ENCODE data around the gene LDLRAD4. TPM values are rescaled to one million over a fixed set of nuclear protein-coding genes. Genes with fewer than 3 reads are reported as not detected.

LDLRAD4 gene
- total and polyA plus RNA-seq, 11 donors = 10.4 to 44.0 (median 29.6) TPM

GRCh38 chr18:13388586-13389490, 170.3 kb downstream of the LDLRAD4 start:
- H3K9me3 ChIP-seq = no peaks in the 10 kb centered on the region
- no peak overlapping the region for H3K4me3 ChIP-seq
- 80 to 85% (median 85%) methylated on average over 12 to 25 of the region's 25 CpGs for WGBS, 4 donors
- H3K36me3 ChIP-seq = peaks cover 0 to 10% (median 0%) of the 10 kb centered on the region in 9 donors
- TF ChIP-seq CTCF (IDR thresholded peaks at IDR 0.05) (no peak), POLR2A (IDR thresholded peaks at IDR 0.05) (no peak)
- intact Hi-C loops (cut with DNase I) = loop anchor here in 2 of 10 donors (10.0 kb wide), 2 partner anchors 116 to 126 kb away; no protein-coding TSS in a partner anchor
- H3K27ac ChIP-seq = peak overlapping the region in 8 of 12 donors; percentile 28 to 75 (median 46)
- H3K27me3 ChIP-seq = no peaks in the 10 kb centered on the region
- peaks cover 0 to 37% (median 18%) of the 10 kb centered on the region in 12 donors for H3K4me1 ChIP-seq
- peak in 2 of 4 donors; percentile 8 to 43 for ATAC-seq
- DNase-seq = no peak

- Histone ChIP-seq H3K4me1 (peaks cover 0 to 35% (median 18%) of the 10 kb centered on the region in 12 donors), H3K4me3 (no peak overlapping the region), H3K9me3 (no peaks in the 10 kb centered on the region), H3K36me3 (peaks cover 0 to 10% (median 0%) of the 10 kb centered on the region in 9 donors), H3K27me3 (no peaks in the 10 kb centered on the region), H3K27ac (no peak overlapping the region)
- ATAC-seq = peak in 1 of 4 donors; percentile 7
- DNase-seq = no peak
- intact Hi-C loops (cut with DNase I) = loop anchor here in 2 of 10 donors (10.0 kb wide), 2 partner anchors 115 to 125 kb away; no protein-coding TSS in a partner anchor
- WGBS, 4 donors = 83 to 88% (median 84%) methylated on average over 6 of the region's 6 CpGs
- TF ChIP-seq CTCF (IDR thresholded peaks at IDR 0.05) = no peak
- no peak for TF ChIP-seq POLR2A (IDR thresholded peaks at IDR 0.05)
These were observed 171.1 kb downstream of the LDLRAD4 start for GRCh38 chr18:13389491-13390131.

- no peak for TF ChIP-seq CTCF (IDR thresholded peaks at IDR 0.05)
- TF ChIP-seq POLR2A (IDR thresholded peaks at IDR 0.05) = no peak
- no peaks in the 10 kb centered on the region for H3K9me3 ChIP-seq
- WGBS, 4 donors = 95 to 98% (median 96%) methylated on average over 12 of the region's 12 CpGs
- no peak overlapping the region for H3K27ac ChIP-seq
- H3K4me3 ChIP-seq = no peak overlapping the region
- intact Hi-C loops (cut with DNase I) = no loop called here
- H3K36me3 ChIP-seq = peaks cover 0 to 10% (median 0%) of the 10 kb centered on the region in 9 donors
- no peaks in the 10 kb centered on the region for H3K27me3 ChIP-seq
- H3K4me1 ChIP-seq = peaks cover 0 to 38% (median 20%) of the 10 kb centered on the region in 12 donors
- DNase-seq = no peak
- peak in 1 of 4 donors; percentile 14 for ATAC-seq
These were observed 171.6 kb downstream of the LDLRAD4 start for GRCh38 chr18:13390196-13390595.

- Histone ChIP-seq H3K9me3 (no peaks in the 10 kb centered on the region), H3K27me3 (no peaks in the 10 kb centered on the region), H3K36me3 (peaks cover 0 to 10% (median 0%) of the 10 kb centered on the region in 9 donors), H3K4me1 (peaks cover 0 to 38% (median 20%) of the 10 kb centered on the region in 12 donors), H3K4me3 (no peak overlapping the region), H3K27ac (no peak overlapping the region)
- intact Hi-C loops (cut with DNase I) = no loop called here
- 95 to 98% (median 96%) methylated on average over 4 of the region's 4 CpGs for WGBS, 4 donors
- DNase-seq = no peak
- no peak for ATAC-seq
- TF ChIP-seq POLR2A (IDR thresholded peaks at IDR 0.05) (no peak), CTCF (IDR thresholded peaks at IDR 0.05) (no peak)
These were observed 172.2 kb downstream of the LDLRAD4 start for GRCh38 chr18:13390711-13391110.
